ENCODE data around the gene GPR132. TPM values are rescaled to one million over a fixed set of nuclear protein-coding genes. Genes with fewer than 3 reads are reported as not detected.

Gene GPR132
- polyA plus RNA-seq, 1 donor from 2014 or later: not detected

DNA sequence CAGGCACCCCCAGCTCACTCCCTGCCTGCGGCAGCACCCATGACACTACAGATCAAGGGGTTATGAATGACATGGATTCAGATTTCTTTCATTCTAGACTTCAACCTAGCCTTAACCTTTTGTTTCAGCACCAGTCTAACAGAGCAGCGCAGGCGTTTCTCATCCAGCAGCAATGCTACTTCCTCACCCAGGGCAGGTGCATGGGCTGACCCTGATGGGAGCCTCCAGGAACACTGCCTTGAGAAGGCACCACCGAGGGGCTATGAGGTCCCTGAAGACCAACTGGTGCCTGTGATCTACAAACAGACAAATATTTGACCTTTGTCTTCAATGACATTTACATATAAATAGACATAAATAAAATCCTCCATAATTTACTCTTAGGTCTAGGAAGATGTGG is 55.1 kb downstream of the GPR132 start:
- Histone ChIP-seq H3F3A (ENCODE audit: insufficient read depth, low read length, poor library complexity, severe bottlenecking) (no peaks in the 10 kb centered on the region), H3K36me3 (ENCODE audit: insufficient read depth, low read length) (no peaks in the 10 kb centered on the region), H3K9me3 (ENCODE audit: low read length) (no peaks in the 10 kb centered on the region)

DNA sequence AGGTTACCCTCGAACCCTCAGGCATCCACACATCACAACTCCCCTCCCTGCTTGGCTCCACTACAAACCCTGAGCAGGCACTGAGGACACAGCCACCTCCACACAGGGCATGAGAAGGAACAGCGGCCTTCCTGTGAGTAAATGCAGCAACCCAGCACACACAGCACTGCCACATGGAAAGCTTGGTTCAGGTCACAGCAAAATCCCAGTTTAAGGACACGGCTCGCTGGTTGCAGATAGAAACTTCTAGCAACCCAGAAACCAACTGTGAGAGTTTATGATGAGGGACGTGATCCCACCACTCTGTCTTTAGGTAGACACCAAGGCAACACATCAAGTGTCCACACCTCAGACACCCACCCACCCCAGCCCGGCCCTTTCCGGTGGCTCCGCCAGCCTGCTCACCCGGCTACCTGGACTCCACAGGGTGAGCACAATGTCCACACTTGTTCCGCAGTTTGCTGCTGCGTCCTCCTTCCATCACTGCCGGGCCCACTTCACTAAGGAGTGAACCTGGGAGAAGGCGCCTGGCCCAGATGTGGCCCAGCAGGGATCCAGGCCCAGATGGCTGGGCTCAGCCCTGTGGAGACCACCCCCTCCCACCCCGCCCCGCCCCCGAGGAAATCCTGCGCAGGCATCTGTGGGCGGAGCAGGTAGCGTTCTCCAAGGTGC is 57.5 kb downstream of the GPR132 start:
- Histone ChIP-seq H3K79me2 (replicated peaks; ENCODE audit: insufficient read depth, low read length) (peaks cover 10% of the 10 kb centered on the region), H3K9me3 (ENCODE audit: low read length) (no peaks in the 10 kb centered on the region), H4K20me1 (ENCODE audit: insufficient read depth) (no peaks in the 10 kb centered on the region), H3K9me2 (ENCODE audit: insufficient read depth, low read length) (no peaks in the 10 kb centered on the region), H3K27me3 (ENCODE audit: insufficient read depth, low read depth, low read length) (no peaks in the 10 kb centered on the region), H2AFZ (ENCODE audit: low read depth, low read length) (no peak overlapping the region), H3K27ac (ENCODE audit: low read length) (no peak overlapping the region), H3K9ac (ENCODE audit: low read length) (no peak overlapping the region), H3F3A (ENCODE audit: insufficient read depth, low read length, poor library complexity, severe bottlenecking) (no peaks in the 10 kb centered on the region), H3K36me3 (ENCODE audit: insufficient read depth, low read length) (no peaks in the 10 kb centered on the region), H3K4me2 (ENCODE audit: low read length) (no peak overlapping the region), H3K4me3 (ENCODE audit: low read length) (no peak overlapping the region)
- TF ChIP-seq RAD21 (conservative IDR thresholded peaks at IDR 0.05): no peak
- TF ChIP-seq SMC3 (conservative IDR thresholded peaks at IDR 0.05; ENCODE audit: poor library complexity): no peak
- no peak for TF ChIP-seq EP300 (conservative IDR thresholded peaks at IDR 0.05; ENCODE audit: poor library complexity, severe bottlenecking)
- no peak for TF ChIP-seq MXI1 (conservative IDR thresholded peaks at IDR 0.05; ENCODE audit: poor library complexity, severe bottlenecking)
- TF ChIP-seq REST (IDR thresholded peaks at IDR 0.05; ENCODE audit: borderline replicate concordance): no peak
- TF ChIP-seq POLR2AphosphoS5 (IDR thresholded peaks at IDR 0.05): no peak
- no peak for TF ChIP-seq TAF1 (IDR thresholded peaks at IDR 0.05; ENCODE audit: low read depth)
- TF ChIP-seq EZH2 (IDR thresholded peaks at IDR 0.05; ENCODE audit: borderline replicate concordance, insufficient read depth, low read length, poor library complexity, severe bottlenecking): no peak

More for the DNA sequence above, 55.1 kb downstream of the GPR132 start:
- Histone ChIP-seq H3K9me2 (ENCODE audit: insufficient read depth, low read length) (no peaks in the 10 kb centered on the region), H4K20me1 (ENCODE audit: insufficient read depth) (no peaks in the 10 kb centered on the region), H3K27ac (ENCODE audit: low read length) (no peak overlapping the region), H3K27me3 (ENCODE audit: insufficient read depth, low read depth, low read length) (no peaks in the 10 kb centered on the region), H2AFZ (ENCODE audit: low read depth, low read length) (no peak overlapping the region), H3K4me3 (ENCODE audit: low read length) (no peak overlapping the region), H3K4me2 (ENCODE audit: low read length) (no peak overlapping the region), H3K79me2 (replicated peaks; ENCODE audit: insufficient read depth, low read length) (peaks cover 33% of the 10 kb centered on the region), H3K9ac (ENCODE audit: low read length) (no peak overlapping the region)
- TF ChIP-seq CTCF (IDR thresholded peaks at IDR 0.05; ENCODE audit: poor library complexity, severe bottlenecking): no peak
- TF ChIP-seq POLR2AphosphoS5 (IDR thresholded peaks at IDR 0.05): no peak
- TF ChIP-seq TAF1 (IDR thresholded peaks at IDR 0.05; ENCODE audit: low read depth): no peak
- TF ChIP-seq EP300 (conservative IDR thresholded peaks at IDR 0.05; ENCODE audit: poor library complexity, severe bottlenecking): no peak
- no peak for TF ChIP-seq EZH2 (IDR thresholded peaks at IDR 0.05; ENCODE audit: borderline replicate concordance, insufficient read depth, low read length, poor library complexity, severe bottlenecking)
- no peak for TF ChIP-seq MXI1 (conservative IDR thresholded peaks at IDR 0.05; ENCODE audit: poor library complexity, severe bottlenecking)
- no peak for TF ChIP-seq RAD21 (conservative IDR thresholded peaks at IDR 0.05)
- TF ChIP-seq SMC3 (conservative IDR thresholded peaks at IDR 0.05; ENCODE audit: poor library complexity): no peak
- no peak for TF ChIP-seq REST (IDR thresholded peaks at IDR 0.05; ENCODE audit: borderline replicate concordance)
